NCI-H146 treated with DMSO at 0.1 percent for 48 hours (cell line): ENCODE measurements around the gene SP140L.
"Not testable (repeated sequence)": the region's sequence is repeated elsewhere in the genome, so short reads cannot be mapped to it uniquely, and the experiment has no call there.

Experiments used
- DNase-seq: peaks from one replicate; lab custom pipeline; 2025; ENCODE audit not compliant: unreplicated experiment; lab: John Stamatoyannopoulos, UW

Gene SP140L

DNA sequence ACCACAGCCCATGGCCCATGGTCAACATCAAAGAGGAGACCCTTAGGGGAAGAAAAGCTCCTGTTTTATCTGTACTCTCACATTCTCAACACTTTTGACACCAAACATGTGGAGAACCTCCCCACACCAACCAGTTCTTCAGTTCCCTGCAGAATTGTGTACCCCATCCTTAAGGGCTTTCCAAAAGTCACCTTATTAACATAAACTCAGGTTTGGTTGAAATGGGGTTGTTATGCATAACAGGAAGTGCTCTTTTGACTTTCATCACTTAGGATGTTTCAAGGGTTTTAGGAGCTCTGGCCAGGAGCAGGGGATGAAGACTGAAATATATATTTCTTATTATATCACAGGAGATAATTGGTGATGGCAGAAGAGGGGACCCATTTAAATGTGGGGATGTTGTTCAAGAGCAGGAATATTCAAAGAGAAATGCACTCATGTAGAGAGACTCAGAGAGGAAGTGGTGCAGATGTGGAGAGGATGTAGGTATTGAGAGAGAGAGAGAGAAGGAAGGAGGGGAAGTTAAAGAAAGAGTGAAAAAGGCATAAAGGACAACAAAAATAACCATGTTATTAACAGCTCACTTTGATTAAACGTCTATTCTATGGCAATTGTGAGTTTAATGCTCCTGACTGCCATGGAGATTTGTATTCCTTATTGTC is 35.2 kb downstream of the SP140L start:
- DNase-seq: no peak

DNA sequence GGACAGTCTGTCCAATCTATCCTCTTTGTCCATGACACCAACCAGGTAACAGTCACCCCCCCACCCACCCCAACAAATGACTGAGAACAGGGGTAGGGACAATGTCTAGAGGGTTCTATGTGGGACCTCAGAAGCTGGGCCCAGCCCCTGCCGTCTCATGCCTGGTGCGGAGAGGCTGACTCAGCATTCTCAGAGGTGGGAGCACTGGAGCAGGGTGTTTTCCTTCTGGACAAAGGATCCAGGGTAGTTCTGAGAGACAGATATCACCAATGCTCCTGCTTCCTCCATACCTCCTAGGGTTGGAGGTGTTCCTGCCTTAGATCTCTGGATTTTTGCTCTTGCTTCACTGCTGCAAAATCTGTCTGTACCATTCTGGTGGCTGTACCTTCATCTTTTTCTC is 55.1 kb downstream of the SP140L start:
- DNase-seq: no peak

DNA sequence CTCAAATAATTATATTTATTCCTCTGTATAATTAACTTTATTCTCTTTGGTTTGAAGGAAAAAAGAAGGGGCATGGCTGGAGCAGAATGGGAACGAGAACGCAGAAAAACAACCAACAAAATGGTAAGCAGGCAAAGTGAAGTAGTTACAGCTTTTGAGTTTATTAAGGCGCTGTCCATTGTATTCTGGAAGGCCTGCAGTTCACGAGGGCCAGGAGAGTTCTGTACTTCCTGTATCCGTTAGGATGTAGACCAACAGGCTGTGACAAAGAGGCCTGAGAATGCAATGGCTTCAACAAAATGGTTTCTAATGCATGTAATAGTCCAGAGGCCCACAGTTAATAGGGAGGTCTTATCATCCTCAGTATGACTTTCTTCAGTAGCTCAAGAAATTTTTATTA is 56.5 kb downstream of the SP140L start:
- DNase-seq: no peak

DNA sequence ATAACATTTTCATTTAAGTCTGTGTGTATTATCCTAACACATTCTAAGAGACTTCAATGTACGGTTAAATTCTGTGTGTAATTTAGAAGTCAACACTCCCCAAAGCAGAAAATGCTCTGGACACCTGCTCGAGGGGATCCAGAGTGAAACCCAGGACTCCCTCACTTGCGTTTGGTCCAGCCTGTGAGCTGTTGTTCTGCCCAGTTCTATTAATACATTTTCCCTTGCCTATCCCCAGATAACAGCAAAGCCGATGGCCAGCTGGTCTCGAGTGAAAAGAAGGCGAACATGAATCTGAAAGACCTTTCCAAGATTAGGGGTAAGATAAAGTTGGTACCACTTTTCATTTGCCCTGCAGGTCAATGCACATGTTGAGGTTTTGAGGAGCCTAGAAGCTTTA is 58.0 kb downstream of the SP140L start:
- no peak for DNase-seq

DNA sequence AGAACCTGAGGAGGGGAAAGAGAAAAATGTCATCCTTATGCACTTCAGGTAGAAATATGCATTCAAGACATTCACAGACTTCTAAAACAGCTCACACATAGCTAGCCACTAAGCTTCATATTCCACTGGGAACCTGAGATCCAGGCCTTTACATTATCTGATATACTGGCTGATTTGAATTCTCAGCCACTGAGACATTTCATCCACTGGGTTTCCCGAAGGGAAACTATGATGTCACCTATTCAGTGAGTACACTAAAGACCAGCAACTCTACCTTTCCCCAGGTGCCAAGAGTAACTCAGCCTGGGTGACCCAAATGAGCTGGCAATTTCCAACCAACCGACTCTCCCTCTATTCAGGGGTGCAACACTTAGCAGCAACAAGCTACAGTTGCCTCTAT is 67.3 kb downstream of the SP140L start:
- DNase-seq: no peak

DNA sequence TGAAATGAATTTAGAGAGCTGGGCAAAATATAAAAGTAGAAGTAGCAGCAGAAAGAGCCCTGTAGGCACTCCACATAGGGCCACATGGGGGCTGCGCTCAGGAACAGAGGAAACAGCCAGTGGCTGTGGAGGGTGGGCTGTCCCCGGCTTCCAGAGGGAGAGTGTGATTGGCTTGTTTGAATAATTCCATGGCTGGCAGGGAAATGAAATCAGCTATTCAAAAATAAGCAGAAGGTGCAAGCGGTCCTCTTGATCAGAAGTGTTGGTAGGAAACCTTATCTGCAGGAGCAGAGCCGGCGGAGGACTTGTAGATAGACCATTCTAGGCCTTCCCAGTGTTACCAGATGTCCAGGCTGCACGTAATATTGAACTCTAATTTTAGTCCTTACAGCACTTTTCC is 71.7 kb downstream of the SP140L start:
- DNase-seq: not testable (repeated sequence)

DNA sequence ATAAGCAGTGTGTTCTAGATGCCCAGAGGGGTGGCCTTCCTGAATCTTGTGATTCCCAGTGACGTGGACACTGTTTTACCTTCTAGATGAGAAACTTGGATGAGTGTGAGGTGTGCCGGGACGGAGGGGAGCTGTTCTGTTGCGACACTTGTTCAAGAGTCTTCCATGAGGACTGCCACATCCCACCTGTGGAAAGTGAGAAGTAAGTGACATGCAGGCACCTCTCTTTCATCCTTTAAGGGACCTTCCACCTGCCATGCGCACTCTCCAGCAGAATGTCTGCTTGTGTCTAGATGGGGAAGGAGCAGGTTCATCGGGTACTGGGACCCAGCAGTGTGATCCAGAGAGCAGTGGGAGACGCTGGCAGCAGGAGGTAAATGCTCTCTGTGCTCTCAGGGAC is 73.0 kb downstream of the SP140L start:
- DNase-seq: no peak

DNA sequence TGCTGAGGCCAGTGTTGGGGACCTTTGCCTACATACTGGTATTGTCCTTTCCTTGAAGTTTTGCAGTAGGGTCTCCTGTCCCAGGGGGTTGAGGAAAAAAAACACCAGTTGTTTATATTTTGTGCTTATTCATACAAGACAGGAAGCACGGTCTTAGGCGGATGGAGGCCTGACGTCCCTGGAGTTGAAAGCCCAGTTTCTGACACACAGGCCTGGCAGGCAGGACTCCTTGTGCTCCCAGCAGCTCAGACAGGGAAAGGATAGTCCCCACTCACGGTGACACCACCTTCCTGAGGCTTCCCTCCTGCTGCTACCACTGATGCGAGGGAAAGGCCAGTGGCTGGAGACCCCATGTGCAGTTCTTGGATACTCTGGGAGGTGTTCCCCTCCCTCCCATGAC is 73.5 kb downstream of the SP140L start:
- no peak for DNase-seq

DNA sequence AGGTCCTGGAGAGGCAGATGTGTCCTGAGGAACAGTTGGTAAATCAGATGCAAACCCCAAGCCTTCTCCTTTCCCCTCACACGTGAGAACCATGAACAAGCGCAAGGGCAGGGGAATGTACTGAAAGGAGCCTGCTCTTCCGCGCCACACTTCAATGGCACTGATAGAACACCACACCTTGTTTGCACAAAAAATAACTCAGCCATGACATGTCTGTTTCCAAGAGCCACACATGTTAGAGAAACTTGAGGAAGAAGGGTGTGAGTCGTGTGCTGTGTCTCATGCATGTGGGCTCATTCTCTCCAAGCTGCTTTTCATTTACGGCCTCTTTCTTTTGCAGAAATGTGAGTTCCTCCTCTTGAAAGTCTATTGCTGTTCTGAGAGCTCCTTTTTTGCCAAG is 74.0 kb downstream of the SP140L start:
- DNase-seq: not testable (repeated sequence)

DNA sequence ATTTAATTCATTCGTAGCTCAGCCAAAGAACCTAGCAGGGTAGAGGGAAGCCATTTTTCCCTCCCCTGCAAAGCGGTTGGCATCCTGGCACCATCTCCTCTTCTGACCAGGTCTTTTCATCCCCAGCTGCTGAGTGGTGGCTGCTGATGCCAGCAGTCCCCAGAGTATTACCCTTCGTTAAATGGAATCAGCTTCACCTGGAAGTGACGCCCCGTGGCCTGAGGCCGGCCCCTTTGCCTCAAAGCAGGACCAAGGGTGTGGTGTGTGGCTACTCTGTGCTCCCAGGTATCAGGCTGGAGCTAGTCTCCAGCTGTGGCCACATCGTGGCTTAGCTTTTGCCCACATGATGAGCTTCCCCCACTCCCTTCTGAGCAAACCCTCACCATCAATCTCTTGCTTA is 76.8 kb downstream of the SP140L start:
- no peak for DNase-seq

DNA sequence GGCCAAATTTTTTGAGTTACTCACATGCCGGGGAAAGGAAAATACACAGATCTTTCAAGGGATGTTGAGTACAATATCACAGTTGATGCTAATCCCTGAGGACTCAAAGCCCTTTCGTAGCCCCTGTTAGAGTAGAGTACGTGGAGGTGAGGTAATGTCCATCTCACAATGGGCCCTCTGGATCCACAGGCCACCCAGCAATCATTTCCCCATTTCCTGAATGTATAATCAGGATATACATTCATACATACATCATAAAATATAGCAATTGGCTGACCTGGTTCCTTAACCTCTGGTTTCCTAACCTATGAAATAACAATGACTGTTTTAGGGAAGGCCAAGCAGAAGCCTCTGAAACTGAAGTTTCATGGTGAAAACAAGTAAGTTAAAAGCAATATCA is 78.8 kb downstream of the SP140L start:
- DNase-seq: no peak

DNA sequence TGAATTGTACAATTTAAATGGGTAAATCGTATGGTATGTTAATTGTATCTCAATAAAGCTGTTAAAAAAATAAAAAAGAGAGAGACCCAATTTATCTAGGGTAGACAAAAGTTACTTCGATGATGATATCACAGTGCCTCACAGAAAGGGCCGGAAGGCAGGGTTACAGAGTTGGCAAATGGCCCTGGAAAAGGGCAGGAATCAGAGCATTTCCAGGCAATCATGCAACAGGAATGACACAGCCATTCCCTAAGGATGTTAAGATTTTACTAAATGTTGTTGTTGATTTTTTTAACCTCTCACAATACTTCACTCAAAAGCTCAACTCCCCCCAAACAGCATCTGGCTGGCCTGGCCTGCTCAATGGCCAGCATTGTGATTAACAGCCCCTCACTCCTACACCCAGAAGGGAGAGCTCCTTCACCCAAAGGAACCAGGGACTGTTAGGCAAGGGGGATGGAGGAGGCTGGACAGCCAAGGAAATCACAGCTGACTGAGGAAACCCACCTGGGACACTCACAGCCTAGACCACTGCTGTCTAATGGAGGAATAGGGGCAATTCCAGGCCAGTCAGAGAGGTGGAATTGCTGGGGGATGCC is 81.3 kb downstream of the SP140L start:
- no peak for DNase-seq

DNA sequence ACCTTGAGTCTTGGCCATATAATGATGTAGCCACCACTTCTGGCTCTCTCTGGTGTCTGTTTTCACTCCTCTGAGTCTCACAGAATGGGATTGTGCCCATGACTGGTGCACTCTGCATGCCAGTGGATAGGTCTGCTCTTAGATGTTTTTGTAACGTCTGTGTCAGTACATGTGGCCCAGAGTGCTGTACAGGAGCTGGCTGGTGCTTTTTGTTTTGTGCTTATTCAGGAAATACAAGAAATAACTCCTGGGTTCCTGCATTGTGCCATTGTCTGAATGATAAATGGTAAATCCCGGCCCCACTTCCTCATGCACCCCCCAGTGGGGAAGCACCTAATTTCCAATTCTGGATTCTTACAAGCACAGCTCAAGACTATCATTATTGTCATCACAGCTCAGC is 82.3 kb downstream of the SP140L start:
- not testable (repeated sequence) for DNase-seq

DNA sequence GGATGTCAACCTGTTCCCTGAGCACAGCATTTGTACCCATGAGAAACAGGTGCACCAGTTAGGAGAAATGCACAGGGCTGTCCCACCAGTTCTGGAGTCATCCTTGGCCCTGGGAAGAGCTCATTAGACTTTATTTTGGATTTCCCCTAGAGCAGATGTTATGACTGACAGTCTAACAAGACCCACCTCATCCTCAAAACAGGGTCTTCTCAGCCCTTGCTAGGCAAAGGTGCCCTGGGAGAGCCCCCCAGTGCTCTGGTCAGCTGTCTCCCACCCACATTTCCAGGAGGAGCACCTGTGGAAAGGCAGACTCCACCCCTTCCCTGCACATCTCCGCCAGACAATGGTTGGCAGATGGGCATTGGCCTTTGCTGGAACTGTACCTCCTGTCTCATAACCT is 83.3 kb downstream of the SP140L start:
- no peak for DNase-seq

DNA sequence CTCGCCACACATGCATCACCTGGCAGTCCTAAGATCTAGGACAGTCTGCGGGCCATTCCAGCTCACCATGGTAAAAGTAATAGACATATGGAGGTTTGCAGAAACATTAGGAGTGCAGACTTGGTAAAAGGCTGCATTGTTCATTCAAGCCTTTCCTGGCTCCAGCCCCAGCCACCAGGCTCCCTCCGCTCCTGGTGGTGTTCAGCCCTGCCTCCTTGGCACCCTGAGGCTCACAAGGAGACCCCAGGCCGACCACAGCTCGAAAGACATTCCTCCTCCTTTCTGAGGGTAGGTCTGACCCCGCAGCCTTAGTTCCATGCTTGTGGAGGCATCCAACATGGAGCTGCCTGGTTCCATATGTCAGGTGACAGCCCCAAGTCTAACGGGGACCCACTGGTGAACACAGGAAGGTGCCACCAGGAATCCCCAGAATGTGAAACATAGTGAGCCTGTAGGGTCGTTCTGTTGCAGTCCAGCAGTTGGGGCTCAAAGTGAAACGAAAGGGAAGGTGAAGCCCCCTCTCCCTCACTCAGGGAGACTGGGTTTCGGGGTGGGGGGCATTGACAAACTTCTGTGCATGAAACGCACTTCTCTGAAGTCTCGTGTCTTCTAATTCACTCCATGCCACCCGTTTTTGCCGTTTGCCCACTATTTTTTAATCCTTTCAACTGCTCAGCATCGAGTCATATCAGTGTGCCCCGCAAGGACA is 84.0 kb downstream of the SP140L start:
- DNase-seq: no peak

DNA sequence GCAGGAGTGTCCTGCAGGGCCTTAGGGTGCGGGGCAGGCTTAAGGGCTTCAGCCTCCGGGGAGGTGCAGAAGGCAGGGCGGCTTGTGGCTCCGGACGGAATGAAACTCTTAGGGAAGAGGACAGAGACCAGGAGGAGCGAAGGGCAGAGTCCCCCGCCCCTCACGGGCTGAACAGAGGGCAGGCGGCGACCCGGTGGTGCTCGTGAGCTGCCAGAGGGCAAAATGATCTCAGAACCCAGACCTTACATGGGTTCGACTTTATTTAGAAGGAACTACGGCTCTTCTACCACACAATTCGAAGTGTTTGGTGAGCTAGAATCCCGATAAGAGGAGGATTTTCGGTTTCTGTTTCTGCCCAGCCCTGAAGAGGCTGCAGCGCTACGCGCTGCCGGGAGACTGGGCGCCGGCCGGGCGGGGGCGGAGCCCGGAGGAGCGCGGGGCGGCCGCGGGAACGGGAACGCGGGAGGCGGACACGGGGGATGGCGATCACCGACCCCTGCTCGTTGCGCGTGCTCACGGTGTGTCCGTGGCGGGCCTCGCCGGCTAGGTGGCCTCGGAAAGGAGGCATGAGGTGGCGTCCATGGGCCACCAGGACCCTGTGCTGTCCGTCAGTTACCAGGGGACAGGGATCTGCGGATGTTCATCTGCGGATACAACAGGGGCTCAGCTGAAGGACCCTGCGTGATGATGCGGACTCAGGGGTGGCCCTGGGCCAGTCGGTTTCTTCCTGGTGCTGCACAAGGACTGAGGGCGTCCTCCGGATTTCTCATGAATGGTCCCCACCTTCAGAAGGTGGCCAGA is 84.8 kb downstream of the SP140L start:
- peak; percentile 4 for DNase-seq

DNA sequence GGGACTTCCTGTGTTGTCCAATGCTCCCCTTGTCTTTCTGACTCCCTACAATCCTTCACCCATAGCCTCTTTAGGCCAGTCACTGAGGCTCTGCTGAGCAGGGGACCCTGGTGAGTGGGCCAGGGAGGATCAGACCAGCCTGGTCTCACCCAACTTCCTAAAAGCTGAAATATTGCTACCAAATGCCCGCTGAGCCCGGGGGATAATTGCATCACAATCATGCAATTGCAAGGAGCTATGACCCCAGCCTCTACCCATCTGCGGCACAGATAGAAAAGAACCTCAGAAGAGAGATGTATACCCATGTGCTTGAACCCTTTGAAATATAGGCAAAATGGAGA is 85.3 kb downstream of the SP140L start:
- DNase-seq: no peak

DNA sequence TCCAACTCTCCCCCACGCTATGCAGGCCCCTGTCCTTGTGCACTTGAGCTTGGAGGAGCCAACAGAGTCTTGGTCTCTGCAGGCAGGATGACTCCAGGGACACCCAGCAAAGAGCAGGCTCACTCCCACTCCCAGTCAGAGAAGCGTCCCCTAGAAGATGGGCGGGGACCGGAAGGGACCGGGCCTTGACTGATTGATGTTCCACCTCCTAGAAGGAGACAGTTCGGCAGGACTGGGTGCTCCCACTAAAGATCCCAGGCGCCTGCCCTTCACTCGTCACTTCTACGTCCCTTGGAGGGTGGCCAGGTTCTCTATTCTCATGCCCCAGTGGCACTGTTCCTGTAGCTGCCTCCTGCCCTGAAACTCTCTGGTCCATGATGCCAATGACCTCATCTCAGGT is 85.9 kb downstream of the SP140L start:
- no peak for DNase-seq

DNA sequence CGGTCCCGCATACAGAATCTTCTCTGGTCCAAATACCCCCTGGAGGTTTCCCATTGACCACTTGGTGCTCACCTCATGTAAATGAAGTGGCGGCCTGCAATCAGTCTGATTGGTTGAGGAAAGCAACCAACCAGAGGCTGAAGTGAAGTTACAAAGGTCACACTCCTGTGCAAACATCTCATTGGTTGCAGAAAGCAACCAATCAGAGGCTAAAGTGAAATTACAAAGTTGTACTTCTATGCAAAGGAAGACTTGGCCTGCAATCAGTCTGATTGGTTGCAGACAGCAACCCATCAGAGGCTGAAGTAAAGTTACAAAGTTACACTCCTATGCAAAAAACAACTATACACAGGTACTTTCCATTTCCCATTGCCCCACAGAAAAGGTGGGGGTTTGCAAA is 86.5 kb downstream of the SP140L start:
- DNase-seq: no peak

DNA sequence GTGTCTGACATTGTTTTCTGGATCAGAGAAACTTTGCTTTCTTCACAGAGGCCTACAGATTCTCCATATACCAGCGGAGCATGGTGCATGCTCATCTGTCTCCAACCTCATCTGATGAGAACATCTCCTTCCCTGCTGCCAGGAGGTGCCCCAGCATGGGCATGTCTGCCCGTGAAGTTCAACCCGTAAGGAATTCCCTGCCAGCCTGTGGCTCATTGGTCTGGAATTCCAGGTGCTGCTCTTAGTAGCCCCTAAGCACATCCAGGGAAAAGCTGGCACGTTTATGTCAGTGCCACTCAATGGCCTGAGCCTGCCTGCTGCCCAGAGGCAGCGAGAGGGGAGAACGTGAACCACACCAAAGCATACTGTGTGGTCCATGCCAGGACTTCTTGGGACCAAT is 87.3 kb downstream of the SP140L start:
- no peak for DNase-seq

DNA sequence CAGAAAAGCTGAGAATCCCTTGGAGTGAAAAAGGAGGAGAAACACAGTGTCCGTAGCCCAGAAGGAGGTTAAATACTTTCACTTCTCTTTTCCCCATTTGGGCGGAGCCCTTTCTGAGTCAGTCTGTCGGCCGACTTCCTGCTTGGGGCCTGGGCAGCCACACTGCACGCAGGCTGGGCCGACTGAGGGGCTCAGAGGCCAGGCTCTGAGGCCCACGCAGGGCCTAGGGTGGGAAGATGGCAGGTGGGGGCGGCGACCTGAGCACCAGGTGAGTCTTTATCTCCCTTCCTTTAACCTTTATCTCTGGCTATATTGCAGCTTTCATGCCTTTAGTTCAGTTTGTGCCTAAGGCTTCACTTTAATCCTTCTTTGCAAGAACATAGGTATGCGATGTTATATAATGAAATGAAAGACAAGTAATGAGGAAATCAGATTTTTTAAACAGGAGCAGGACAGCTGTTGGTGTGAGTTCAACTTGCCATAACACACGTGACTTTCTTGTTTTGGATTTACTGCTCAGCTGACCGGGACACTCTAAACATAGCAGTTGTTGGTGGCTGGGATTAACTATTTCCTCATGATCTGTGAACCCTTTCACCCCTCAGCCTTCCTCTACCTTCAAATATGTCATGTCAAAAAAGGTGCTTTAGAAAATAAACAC is 89.2 kb downstream of the SP140L start, which contains the start of gene SP100:
TSS of gene SP100 (plus strand) at position 141 of the 661 bp plus-strand sequence. CDS start at position 237, 96 bp downstream.
- no peak for DNase-seq
